Transverse colon (tissue), 4 donors: ENCODE results near the gene PNLIPRP1. TPM values are rescaled to one million over a fixed set of nuclear protein-coding genes. Genes with fewer than 3 reads are reported as not detected.

Source experiments
- DNase-seq: peaks from one replicate; pipeline ENCODE4 v3.0.0-alpha.2; 2019
- H3K27ac ChIP-seq, 4 donors: fragments of 200-600 bp; sonication (generic); 2 replicates each; pipeline ENCODE4 v1.5.1; 2016 to 2018; ENCODE audit warnings: inconsistent platforms in 4 of 4
- H3K27me3 ChIP-seq: fragments of 200-600 bp; sonication (generic); 2 replicates; pipeline ENCODE4 v1.5.1; 2017; ENCODE audit warnings: inconsistent platforms
- H3K36me3 ChIP-seq, 4 donors: fragments of 200-600 bp; sonication (generic); 2 replicates each; pipeline ENCODE4 v1.5.1; 2017 to 2019; ENCODE audit warnings: inconsistent platforms in 4 of 4
- H3K4me1 ChIP-seq, 4 donors: fragments of 200-600 bp; sonication (generic); 2 replicates each; pipeline ENCODE4 v1.5.1; 2017 to 2020; ENCODE audit warnings: inconsistent platforms in 4 of 4
- H3K4me3 ChIP-seq, 4 donors: fragments of 200-600 bp; sonication (generic); 1 replicate in 1 of 4; 2 replicates in 3 of 4; pipeline versions ENCODE4 v1.5.1 to v1.6.1; 2017 to 2019; ENCODE audit warnings: inconsistent platforms in 4 of 4
- H3K9me3 ChIP-seq, 2 donors: fragments of 200-600 bp; sonication (generic); 2 replicates each; pipeline ENCODE4 v1.5.1; 2017 to 2019; ENCODE audit warnings: inconsistent platforms in 2 of 2
- EP300 ChIP-seq: sonication (generic); formaldehyde crosslinking; IDR thresholded peaks from one replicate; pipeline ENCODE4 v1.6.1; 2017; ENCODE audit warnings: antibody characterized with exemption, low read depth
- POLR2A ChIP-seq: fragments of 450-650 bp; IDR thresholded peaks from one replicate; pipeline ENCODE4 v1.6.1; 2016; ENCODE audit warnings: antibody characterized with exemption, mild to moderate bottlenecking, moderate library complexity
- POLR2AphosphoS5 ChIP-seq, 3 donors: sonication (generic); formaldehyde crosslinking; IDR thresholded peaks; one replicate each; pipeline ENCODE4 v1.6.1; 2016; ENCODE audit warnings: antibody characterized with exemption in 3 of 3
- WGBS, 2 donors: methylation state at CpG; one replicate each; pipeline ENCODE4 v1.1.5; 2018; ENCODE audit warnings: low coverage in 1 of 2; 5-methylcytosine and 5-hydroxymethylcytosine counted together
- in situ Hi-C, 4 donors: fragments of 200-750 bp; cut with MboI; loops; one replicate each; pipeline versions ENCODE4 v1.15.0 to v1.15.1; 2017; ENCODE audit warnings: low sequenced_read_pairs in 3 of 4, low pct_ligation_motif_present in 1 of 4, low pct_unique_long_range_greater_than_20kb in 1 of 4
- intact Hi-C: fragments of 100-400 bp; cut with DNase I; formaldehyde crosslinking; loops from one replicate; pipeline ENCODE4 v1.15.1; 2023; ENCODE audit warnings: low total_unique reads
- total RNA-seq, 4 donors: library from RNA; depleted of rRNA; stranded (reverse); fragments of >200 nt; gene quantifications; one replicate each; pipeline ENCODE4 v1.1.0, GENCODE V29; 2016
- TF ChIP-seq, protein P1 (sequence below), 5 experiments: fragments of 200-600 bp in 3 of 5; fragments of 450-650 bp in 2 of 5; sonication (generic) in 3 of 5; IDR thresholded peaks; 1 replicate in 2 of 5; 2 replicates in 3 of 5; pipeline ENCODE4 v1.5.1; 2016 to 2017; ENCODE audit warnings: antibody characterized with exemption in 5 of 5, inconsistent platforms in 3 of 5, mild to moderate bottlenecking in 2 of 5, moderate library complexity in 1 of 5

PNLIPRP1 gene
- total RNA-seq, 4 donors from 2014 or later = not detected

DNA sequence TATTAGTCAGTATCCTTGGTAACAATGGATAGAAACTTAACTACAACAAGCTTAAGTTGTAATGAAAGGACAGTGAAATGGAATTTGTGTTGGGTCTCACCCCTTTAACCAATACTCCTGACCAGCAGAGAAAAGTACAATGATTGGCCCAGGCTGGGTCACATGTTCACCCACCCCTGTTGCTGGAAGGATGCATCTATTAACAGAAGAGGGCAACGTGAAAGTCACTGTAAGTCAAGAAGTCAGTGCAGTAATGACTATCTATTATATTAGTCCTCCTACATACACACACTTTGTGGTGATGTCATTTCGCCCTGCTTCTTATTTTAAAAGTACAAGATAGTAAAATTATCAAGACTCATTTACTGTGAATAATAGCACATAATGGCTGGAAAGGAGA, 46.2 kb downstream of the PNLIPRP1 start:
- Histone ChIP-seq H3K27ac (no peak overlapping the region), H3K36me3 (no peaks in the 10 kb centered on the region), H3K27me3 (no peaks in the 10 kb centered on the region), H3K9me3 (no peaks in the 10 kb centered on the region), H3K4me1 (no peaks in the 10 kb centered on the region), H3K4me3 (no peak overlapping the region)
- intact Hi-C loops = no loop called here
- TF ChIP-seq POLR2A = no peak
- no peak for DNase-seq
- in situ Hi-C loops = no loop called here
- 47 to 67% methylated on average over 1 to 2 of the region's 2 CpGs for WGBS, 2 donors

DNA sequence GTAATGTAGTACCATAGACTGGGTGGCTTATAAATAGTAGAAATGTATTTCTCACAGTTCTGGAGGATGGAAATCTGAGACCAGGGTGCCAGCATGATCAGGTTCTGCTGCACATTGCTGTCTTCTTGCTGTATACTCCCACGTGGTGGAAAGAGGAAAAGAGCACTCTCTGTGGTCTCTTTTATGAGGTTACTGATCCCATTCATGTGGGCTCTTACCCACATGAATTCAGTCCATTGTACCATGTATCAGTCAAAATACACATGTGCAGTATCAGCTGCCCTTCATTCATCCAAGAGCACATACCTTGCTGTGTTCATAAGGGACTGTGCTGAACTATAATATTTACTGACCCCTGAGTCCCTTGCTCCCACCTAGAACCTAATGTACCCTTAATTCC, 47.1 kb downstream of the PNLIPRP1 start:
- H3K27me3 ChIP-seq = no peaks in the 10 kb centered on the region
- no peak overlapping the region for H3K4me3 ChIP-seq
- intact Hi-C loops (no loop called here), in situ Hi-C loops (no loop called here)
- TF ChIP-seq EP300 (no peak), POLR2A (no peak), POLR2AphosphoS5 (IDR thresholded peaks at IDR 0.05) (no peak)
- TF ChIP-seq, protein P1, sequence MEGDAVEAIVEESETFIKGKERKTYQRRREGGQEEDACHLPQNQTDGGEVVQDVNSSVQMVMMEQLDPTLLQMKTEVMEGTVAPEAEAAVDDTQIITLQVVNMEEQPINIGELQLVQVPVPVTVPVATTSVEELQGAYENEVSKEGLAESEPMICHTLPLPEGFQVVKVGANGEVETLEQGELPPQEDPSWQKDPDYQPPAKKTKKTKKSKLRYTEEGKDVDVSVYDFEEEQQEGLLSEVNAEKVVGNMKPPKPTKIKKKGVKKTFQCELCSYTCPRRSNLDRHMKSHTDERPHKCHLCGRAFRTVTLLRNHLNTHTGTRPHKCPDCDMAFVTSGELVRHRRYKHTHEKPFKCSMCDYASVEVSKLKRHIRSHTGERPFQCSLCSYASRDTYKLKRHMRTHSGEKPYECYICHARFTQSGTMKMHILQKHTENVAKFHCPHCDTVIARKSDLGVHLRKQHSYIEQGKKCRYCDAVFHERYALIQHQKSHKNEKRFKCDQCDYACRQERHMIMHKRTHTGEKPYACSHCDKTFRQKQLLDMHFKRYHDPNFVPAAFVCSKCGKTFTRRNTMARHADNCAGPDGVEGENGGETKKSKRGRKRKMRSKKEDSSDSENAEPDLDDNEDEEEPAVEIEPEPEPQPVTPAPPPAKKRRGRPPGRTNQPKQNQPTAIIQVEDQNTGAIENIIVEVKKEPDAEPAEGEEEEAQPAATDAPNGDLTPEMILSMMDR (IDR thresholded peaks at IDR 0.05) = no peak
- no peak for DNase-seq
- WGBS, 2 donors = 0 to 22% methylated on average over 1 of the region's 1 CpG
- no peaks in the 10 kb centered on the region for H3K4me1 ChIP-seq
- H3K36me3 ChIP-seq = no peaks in the 10 kb centered on the region
- H3K27ac ChIP-seq = no peak overlapping the region
- no peaks in the 10 kb centered on the region for H3K9me3 ChIP-seq

DNA sequence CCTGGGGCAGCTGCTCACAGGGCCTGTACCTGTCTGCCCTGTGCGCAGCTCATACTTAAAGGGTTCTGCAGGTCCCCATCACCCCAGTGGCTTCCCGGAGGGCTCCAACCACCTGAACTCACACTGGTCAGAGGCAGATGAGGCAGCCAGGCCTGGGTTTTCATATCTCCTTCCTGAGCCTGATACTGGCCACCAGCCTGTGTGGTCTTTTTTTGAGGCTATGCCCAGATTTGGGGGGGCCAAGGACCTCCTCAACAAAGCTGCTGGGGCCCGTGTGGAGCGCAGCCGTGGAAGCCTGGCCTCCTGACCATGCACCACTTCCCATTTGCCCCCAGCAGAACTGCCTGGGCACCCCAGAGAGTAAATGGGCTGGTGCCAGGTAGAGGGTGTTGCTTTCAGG, 55.7 kb downstream of the PNLIPRP1 start:
- Histone ChIP-seq H3K4me3 (no peak overlapping the region), H3K9me3 (peaks cover 0 to 6% of the 10 kb centered on the region in 2 donors), H3K27ac (no peak overlapping the region), H3K36me3 (no peaks in the 10 kb centered on the region), H3K4me1 (no peaks in the 10 kb centered on the region), H3K27me3 (no peaks in the 10 kb centered on the region)
- no peak for TF ChIP-seq POLR2A
- TF ChIP-seq, protein P1 (IDR thresholded peaks at IDR 0.05) = no peak
- no peak for DNase-seq
- WGBS, 2 donors = 92% methylated on average over 5 of the region's 5 CpGs; no CpG with 5 or more reads in 1 of the 2 donors
- in situ Hi-C loops = no loop called here
- intact Hi-C loops = no loop called here

DNA sequence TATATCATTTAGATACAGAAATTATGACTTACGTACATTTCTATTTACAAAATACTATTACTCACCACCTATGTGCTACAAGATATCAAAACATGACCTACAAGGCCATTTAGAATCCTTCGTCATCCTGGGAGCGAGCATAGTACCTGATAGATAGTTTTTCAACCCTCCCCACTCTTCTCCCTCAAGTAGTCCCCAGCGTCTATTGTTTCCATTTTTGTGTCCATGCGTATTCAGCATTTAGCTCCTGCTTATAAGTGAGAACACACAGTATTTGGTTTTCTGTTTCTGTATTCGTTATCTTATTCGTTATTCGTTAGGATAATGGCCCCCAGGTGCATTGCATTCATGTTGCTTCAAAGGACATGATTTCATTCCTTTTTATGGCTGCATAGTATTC, 58.1 kb downstream of the PNLIPRP1 start:
- no peaks in the 10 kb centered on the region for H3K4me1 ChIP-seq
- peaks cover 0 to 6% of the 10 kb centered on the region in 2 donors for H3K9me3 ChIP-seq
- TF ChIP-seq POLR2AphosphoS5 (IDR thresholded peaks at IDR 0.05) (no peak), EP300 (no peak), POLR2A (no peak)
- TF ChIP-seq, protein P1 (IDR thresholded peaks at IDR 0.05) = no peak
- DNase-seq = no peak
- H3K36me3 ChIP-seq = no peaks in the 10 kb centered on the region
- WGBS, 2 donors = 80 to 86% methylated on average over 8 of the region's 8 CpGs
- H3K27me3 ChIP-seq = no peaks in the 10 kb centered on the region
- in situ Hi-C loops = no loop called here
- no peak overlapping the region for H3K4me3 ChIP-seq
- intact Hi-C loops = no loop called here
- no peak overlapping the region for H3K27ac ChIP-seq

DNA sequence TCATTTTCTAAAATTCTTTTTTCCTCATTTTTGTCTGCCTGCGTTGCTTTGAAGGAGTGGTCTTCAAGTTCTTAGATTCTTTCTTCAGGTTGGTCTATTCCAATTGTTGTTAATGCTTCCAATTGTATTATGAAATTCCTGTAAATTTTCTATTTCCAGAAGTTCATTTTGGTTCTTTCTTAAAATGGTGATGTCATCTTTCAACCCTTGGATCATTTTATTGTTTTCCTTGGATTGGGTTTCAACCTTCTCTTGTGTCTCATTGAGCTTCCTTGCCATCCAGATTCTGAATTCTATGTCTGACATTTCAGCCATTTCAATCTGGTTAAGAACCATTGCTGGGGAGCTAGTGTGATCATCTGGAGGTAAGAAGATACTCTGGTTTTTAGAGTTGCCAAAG, 63.1 kb downstream of the PNLIPRP1 start:
- DNase-seq = no peak
- Histone ChIP-seq H3K27ac (no peak overlapping the region), H3K9me3 (peaks cover 0 to 6% of the 10 kb centered on the region in 2 donors), H3K36me3 (no peaks in the 10 kb centered on the region), H3K4me1 (no peaks in the 10 kb centered on the region), H3K4me3 (no peak overlapping the region), H3K27me3 (no peaks in the 10 kb centered on the region)
- WGBS, 2 donors = 88 to 100% methylated on average over 1 of the region's 1 CpG
- TF ChIP-seq POLR2AphosphoS5 (IDR thresholded peaks at IDR 0.05) (no peak), POLR2A (no peak), EP300 (no peak)
- TF ChIP-seq, protein P1 (IDR thresholded peaks at IDR 0.05) = no peak
- intact Hi-C loops = no loop called here
- in situ Hi-C loops = loop anchor here in 1 of 4 donors (25.0 kb wide), 1 partner anchor 508 kb away; no protein-coding TSS in a partner anchor
